A549 (cell line): ENCODE results near the gene MT1B.

ENCODE experiments used
- CHD2 ChIP-seq: fragments of 150-350 bp; IDR thresholded peaks from 2 replicates; pipeline ENCODE4 v1.6.1; 2014; ENCODE audit warnings: low read length; ENCODE audit not compliant: partially characterized antibody
- CHD4 ChIP-seq: fragments of 200-600 bp; sonication (generic); IDR thresholded peaks from 2 replicates; pipeline ENCODE4 v1.6.1; 2016; ENCODE audit warnings: antibody characterized with exemption, mild to moderate bottlenecking, borderline replicate concordance
- FOSB ChIP-seq: fragments of 250-450 bp; sonication (Bioruptor Pico); IDR thresholded peaks from 2 replicates; pipeline ENCODE4 v1.5.0; 2020; ENCODE audit warnings: mild to moderate bottlenecking, moderate library complexity
- KDM1A ChIP-seq: fragments of 200-600 bp; sonication (generic); IDR thresholded peaks from 2 replicates; pipeline ENCODE4 v1.6.1; 2016; ENCODE audit warnings: low read depth, mild to moderate bottlenecking
- KDM5A ChIP-seq: fragments of 200-600 bp; sonication (generic); IDR thresholded peaks from 2 replicates; pipeline ENCODE4 v1.6.1; 2016; ENCODE audit warnings: antibody characterized with exemption, mild to moderate bottlenecking
- NPAS2 ChIP-seq: fragments of 250-450 bp; sonication (Bioruptor Pico); IDR thresholded peaks from 2 replicates; pipeline ENCODE4 v1.8.0; 2022; ENCODE audit warnings: mild to moderate bottlenecking, moderate library complexity, borderline replicate concordance
- POLR2A ChIP-seq: IDR thresholded peaks from 2 replicates; pipeline ENCODE4 v1.6.1; 2012; ENCODE audit warnings: mild to moderate bottlenecking, low read length
- RAD21 ChIP-seq, 2 experiments: fragments of >200 bp in 1 of 2; sonication (Bioruptor Twin) in 1 of 2; formaldehyde crosslinking in 1 of 2; IDR thresholded peaks in 1 of 2; conservative IDR thresholded peaks in 1 of 2; 2 replicates in 1 of 2; 3 replicates in 1 of 2; pipeline ENCODE4 v1.6.1; 2012 to 2018; ENCODE audit warnings: inconsistent platforms in 1 of 2
- TF ChIP-seq, protein P1 (sequence below): fragments of >200 bp; sonication (Bioruptor Twin); formaldehyde crosslinking; IDR thresholded peaks from 3 replicates; pipeline ENCODE4 v1.5.1; 2016
- TF ChIP-seq, protein P2 (sequence below): fragments of 150-350 bp; IDR thresholded peaks from 2 replicates; pipeline ENCODE4 v1.6.1; 2014; ENCODE audit warnings: low read depth, mild to moderate bottlenecking, low read length
- TF ChIP-seq, protein P3 (sequence below): fragments of 250-450 bp; sonication (Bioruptor Pico); IDR thresholded peaks from 2 replicates; pipeline ENCODE4 v1.5.0; 2021; ENCODE audit warnings: mild to moderate bottlenecking, moderate library complexity, borderline replicate concordance

GRCh38 chr16:56669840-56670619, 18.3 kb downstream of the MT1B start:
- TF ChIP-seq, protein P1, sequence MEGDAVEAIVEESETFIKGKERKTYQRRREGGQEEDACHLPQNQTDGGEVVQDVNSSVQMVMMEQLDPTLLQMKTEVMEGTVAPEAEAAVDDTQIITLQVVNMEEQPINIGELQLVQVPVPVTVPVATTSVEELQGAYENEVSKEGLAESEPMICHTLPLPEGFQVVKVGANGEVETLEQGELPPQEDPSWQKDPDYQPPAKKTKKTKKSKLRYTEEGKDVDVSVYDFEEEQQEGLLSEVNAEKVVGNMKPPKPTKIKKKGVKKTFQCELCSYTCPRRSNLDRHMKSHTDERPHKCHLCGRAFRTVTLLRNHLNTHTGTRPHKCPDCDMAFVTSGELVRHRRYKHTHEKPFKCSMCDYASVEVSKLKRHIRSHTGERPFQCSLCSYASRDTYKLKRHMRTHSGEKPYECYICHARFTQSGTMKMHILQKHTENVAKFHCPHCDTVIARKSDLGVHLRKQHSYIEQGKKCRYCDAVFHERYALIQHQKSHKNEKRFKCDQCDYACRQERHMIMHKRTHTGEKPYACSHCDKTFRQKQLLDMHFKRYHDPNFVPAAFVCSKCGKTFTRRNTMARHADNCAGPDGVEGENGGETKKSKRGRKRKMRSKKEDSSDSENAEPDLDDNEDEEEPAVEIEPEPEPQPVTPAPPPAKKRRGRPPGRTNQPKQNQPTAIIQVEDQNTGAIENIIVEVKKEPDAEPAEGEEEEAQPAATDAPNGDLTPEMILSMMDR = no peak
- TF ChIP-seq KDM5A (no peak), CHD4 (no peak), FOSB (CRISPR knock-in tag) (no peak), CHD2 (no peak), NPAS2 (CRISPR knock-in tag) (no peak), RAD21 (conservative IDR thresholded peaks at IDR 0.05 in 1 of 2, IDR thresholded peaks at IDR 0.05 in 1 of 2) (no peak), POLR2A (no peak), KDM1A (no peak)
- TF ChIP-seq, protein P2, sequence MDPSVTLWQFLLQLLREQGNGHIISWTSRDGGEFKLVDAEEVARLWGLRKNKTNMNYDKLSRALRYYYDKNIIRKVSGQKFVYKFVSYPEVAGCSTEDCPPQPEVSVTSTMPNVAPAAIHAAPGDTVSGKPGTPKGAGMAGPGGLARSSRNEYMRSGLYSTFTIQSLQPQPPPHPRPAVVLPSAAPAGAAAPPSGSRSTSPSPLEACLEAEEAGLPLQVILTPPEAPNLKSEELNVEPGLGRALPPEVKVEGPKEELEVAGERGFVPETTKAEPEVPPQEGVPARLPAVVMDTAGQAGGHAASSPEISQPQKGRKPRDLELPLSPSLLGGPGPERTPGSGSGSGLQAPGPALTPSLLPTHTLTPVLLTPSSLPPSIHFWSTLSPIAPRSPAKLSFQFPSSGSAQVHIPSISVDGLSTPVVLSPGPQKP = no peak
- TF ChIP-seq, protein P3, sequence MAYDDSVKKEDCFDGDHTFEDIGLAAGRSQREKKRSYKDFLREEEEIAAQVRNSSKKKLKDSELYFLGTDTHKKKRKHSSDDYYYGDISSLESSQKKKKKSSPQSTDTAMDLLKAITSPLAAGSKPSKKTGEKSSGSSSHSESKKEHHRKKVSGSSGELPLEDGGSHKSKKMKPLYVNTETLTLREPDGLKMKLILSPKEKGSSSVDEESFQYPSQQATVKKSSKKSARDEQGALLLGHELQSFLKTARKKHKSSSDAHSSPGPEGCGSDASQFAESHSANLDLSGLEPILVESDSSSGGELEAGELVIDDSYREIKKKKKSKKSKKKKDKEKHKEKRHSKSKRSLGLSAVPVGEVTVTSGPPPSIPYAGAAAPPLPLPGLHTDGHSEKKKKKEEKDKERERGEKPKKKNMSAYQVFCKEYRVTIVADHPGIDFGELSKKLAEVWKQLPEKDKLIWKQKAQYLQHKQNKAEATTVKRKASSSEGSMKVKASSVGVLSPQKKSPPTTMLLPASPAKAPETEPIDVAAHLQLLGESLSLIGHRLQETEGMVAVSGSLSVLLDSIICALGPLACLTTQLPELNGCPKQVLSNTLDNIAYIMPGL = no peak
